DMS114 treated with DMSO at 0.1 percent for 48 hours (cell line): Measurements from ENCODE around the gene IGFBP5.

ENCODE experiments used
- DNase-seq: peaks from one replicate; lab custom pipeline; 2025; ENCODE audit not compliant: unreplicated experiment; lab: John Stamatoyannopoulos, UW

The IGFBP5 gene, protein sequence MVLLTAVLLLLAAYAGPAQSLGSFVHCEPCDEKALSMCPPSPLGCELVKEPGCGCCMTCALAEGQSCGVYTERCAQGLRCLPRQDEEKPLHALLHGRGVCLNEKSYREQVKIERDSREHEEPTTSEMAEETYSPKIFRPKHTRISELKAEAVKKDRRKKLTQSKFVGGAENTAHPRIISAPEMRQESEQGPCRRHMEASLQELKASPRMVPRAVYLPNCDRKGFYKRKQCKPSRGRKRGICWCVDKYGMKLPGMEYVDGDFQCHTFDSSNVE

DNA sequence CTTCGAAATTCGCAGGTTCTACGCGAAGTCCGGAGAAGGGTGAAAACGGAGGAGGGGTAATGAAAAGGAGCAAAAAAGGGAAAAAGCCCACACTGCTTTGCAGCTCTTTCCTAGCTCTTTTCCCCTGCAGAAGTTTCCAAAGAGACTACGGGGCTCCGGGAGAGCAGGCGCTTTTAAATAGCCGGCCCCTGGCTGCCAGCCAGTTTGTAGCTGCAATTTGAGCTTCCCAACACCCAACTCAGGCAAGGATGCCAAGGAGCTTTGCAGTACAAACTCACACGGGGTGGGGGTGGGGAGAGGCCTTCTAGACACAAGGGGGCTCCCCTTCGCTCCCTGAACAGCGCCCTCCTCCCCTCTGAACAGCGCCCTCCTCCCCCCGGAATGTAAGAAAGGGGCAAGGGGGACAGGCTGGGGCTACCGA is at the start of gene IGFBP5:
TSS of gene IGFBP5 (minus strand) at position 149 of the 421 bp plus-strand sequence. CDS start 774 bp downstream, outside the sequence.
- no peak for DNase-seq

DNA sequence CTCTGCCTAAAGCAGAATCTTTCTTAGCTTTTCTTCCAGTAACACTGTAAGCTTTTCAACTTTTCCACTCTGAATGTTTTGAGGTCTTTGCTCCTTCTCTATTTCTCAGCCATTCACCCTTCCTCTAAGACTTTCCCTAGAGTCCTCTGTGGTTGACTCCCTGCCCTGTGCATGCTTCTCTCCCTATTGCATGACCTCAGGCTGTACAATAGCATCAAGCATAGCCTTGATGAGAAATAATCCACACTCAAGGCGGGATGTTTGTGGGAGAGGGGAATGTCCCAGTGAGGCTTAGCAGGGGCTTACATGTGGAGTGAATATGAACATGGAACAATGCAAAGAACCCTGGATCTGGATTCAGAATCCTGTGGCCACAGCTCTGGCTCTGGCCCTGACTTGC is 48.4 kb upstream of the IGFBP5 start:
- no peak for DNase-seq

DNA sequence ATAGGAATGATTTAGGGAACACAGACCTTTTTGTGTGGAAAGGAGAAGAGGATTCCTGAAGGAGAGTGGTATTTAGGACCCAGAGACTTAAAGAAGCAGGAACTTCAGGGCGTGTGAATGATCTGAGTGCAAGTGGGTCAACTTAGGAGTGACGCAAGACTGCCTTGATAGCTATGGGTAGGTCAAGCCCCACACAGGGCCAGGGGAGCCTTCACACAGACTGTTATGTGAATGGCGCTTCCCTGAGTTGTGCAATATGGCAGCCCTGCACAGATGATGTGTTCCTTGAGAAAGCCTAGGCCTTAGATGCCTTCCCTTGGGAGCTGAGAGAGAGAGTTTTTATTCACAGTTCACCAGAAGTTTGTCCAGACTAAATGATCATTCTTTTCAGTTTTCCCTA is 47.1 kb upstream of the IGFBP5 start:
- no peak for DNase-seq

DNA sequence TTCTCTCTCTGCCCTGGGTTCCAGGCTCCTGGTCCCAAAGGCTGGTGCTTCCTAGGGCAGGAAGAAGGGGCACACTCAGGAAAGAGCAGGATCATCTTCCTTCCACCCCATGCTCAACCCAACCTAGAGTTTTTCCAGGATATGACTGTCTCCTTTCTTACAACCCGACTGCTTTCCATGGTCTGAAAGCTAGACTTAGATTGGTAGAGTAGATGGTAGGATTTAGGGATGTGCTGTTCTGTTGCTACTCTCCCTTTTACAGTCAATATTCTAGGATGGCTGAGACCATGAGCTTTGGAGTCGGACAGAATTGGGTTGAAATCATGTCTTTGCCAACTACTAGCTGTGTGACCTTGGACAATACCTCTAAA is 45.9 kb upstream of the IGFBP5 start:
- DNase-seq: no peak

DNA sequence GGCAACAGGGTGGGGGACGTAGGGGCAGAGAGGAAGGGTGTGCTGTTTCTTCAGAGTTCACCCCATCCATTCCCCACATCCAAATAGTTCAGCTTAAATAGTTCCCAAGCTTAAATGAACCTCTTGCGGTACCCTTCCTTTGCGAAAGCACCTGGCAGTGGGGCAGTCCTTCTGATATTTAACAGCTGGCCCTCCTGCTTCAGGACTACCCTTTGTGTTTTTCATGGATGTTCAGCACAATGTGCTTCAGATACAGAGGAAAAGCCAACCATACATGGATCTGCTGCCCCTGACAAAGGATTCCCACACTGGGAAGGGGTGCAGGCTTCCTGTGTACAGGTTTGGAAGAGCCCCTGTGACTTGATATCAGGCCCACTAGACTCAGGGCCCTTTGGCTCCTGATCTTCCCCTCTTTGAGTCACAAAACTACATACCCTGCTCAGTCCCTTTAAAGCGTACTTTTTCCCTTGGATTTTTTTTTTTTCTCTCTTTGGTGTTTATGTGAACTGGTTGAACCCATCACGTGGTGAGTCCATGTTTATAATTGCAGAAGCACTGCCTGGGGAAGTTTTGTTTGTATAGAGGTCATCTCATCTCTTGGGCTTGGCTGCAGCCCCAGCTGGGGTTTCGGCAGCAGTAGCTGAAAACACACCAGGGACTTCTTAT is 45.3 kb upstream of the IGFBP5 start:
- no peak for DNase-seq

DNA sequence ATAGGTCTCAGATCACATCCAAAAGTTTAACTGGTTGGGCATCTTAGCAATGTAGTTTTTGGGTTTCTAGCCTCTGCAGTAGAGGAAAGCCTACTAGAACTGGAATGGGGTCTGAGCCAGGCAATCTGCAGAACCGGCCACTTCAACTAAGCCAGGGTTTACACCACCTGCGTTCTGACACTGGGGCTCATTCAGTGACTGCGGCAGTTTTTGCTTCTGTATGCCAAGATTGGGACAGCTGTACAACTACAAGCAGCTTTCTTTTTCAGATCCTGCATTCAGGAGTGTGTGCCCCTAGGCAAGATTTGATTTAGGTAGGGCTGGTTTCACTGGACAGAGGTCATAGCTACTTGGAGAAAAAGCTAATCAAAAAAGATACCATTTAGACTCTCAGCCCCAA is 43.7 kb upstream of the IGFBP5 start:
- no peak for DNase-seq

DNA sequence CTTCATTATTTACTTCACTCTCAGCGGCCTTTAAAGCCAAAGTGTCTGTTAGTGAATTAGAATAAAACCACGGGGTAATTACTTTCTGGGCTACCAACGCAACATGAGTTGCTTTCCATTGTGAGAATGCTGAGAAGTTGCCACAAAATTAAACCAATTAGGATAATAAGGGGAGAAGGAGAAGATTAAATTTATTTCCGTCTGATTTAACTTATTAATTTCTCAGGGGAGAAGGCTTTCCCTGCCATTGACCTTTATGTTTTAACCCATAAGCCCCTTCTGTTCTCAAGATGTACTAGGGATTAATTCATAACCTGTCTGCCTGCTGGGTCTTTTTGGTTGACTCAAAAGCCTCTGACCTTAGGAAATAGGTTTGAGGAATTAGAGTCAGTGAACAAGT is 42.3 kb upstream of the IGFBP5 start:
- no peak for DNase-seq

DNA sequence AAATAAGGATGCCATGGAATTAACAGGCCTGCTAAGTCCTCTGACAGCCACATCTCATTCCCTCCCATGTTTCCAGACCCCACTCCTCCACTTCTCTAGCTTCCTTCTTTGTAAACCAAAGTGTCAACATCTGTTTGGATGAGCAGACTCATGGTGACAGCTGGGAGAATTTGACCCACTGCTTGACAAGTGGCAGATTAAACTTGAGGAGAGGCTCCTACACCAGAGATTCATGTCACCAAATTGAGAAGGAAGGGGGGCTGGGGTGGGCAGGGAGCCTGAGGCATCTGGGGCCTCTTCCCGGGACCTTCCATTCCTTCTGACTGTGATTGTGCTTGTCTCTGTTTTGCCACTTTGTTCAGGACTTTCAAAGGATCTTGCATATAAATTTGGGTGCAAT is 41.0 kb upstream of the IGFBP5 start:
- DNase-seq: no peak

DNA sequence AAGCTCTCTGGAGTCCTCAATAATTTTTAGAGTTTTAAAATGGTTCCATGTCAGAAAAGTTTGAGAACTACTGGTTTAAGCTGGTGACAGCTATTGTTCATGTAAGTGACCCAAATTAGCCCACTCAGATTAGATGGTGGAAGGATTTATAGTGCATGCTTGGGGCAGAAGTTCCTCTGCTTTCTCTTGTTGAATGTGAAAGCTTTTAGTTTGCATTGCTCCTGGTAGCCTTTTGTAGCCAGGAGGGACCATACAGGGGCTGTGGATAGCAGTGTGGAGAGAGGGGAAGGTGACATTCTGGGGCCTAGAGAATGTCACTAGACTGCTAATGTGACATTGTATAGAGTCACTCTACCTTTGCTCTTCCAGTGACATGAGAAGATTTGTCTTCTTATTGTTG is 40.3 kb upstream of the IGFBP5 start:
- DNase-seq: no peak

DNA sequence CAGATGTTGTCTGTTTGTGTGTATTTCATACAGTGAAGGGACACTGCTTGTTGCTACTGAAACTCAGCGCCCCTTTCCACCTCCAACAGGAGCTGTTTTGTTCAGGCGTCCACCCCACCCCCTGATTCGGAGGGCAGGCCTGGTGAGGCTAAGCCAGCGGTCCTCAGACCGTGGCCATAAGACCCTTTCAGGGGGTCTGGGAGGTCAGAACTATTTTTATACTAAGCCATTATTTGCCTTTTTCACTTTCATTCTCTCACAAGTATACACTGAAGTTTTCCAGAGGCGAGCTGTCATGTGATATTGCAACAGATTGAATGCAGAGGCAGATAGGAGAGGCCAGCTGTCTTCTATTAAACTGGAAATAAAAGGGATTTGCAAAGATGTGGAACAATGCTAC is 39.7 kb upstream of the IGFBP5 start:
- no peak for DNase-seq

DNA sequence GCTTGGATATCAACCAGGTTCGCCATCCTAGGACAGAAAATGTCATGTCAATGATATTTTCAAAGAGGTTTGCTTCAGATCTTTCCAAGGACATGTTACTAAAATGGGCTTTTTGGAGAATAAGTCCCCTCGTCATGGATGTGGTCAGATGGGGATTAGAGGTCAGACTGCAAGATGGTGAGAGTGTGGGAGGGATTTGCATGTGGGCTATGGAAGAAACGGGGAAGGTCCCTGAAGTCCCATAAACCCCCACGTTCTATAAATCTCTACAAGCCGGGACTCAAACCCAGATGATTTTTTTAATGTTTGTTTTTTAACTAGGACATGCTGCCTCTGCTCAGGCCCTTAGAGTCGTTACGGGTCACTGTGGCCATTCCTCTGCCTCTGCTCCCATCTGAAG is 37.7 kb upstream of the IGFBP5 start:
- no peak for DNase-seq

DNA sequence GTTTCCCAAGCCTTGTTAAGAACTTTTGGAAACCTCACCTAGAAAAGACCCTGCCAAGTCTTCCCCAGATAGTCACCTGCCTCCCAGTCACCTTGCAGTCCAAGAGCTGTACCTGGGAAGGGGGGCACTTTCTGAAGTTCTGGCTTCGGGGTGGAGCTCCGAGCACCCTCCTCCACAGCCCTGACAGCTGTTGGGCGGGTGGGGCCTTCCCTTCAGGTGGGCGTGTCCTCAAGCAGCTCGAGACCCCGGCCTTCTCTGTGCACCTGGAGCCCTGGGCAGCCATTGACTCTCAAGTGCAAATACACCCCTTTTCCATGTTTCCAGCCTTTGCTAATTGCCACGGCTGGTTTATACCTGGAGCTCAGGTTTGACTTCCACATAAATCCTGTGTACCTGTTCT is 37.0 kb upstream of the IGFBP5 start:
- no peak for DNase-seq

DNA sequence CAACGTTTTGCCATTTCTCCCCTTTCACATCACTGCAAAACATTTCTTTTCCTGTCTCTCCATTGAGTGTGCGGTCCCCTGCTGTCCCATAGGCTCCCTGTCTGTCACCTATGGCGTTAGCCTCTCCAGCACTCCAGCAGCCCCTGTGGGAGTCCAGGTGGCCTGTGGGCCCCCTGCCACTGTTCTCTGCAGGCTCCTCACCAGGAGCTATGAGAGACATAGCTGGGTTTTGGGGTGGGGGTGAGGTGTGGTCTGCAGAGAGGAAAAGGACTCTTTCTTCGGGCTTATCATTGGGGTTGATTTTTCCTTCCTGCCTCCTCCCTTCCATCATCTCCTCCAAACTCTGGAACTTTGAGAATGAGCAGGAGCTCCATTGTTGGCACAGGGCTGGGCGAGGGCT is 36.1 kb upstream of the IGFBP5 start:
- DNase-seq: no peak

DNA sequence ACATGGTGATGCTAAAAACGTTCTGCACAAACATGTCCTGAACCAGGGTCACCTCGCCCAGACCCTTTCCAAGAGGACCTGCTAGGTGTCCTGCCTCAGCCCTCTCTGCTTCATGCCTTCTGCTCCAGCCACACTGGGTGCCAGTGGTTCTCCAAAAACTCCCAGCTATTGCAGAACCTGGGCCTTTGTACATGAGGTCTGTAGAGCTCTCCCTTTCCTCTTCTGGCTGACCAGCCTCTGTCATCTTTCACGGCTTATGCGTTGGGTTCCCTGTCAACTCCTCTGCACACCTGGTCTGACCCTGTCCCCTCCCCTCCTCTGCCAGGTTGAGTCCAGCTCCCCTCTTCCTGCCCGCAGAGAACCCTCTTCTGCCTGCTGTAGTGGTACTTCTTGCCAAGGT is 35.5 kb upstream of the IGFBP5 start:
- no peak for DNase-seq

DNA sequence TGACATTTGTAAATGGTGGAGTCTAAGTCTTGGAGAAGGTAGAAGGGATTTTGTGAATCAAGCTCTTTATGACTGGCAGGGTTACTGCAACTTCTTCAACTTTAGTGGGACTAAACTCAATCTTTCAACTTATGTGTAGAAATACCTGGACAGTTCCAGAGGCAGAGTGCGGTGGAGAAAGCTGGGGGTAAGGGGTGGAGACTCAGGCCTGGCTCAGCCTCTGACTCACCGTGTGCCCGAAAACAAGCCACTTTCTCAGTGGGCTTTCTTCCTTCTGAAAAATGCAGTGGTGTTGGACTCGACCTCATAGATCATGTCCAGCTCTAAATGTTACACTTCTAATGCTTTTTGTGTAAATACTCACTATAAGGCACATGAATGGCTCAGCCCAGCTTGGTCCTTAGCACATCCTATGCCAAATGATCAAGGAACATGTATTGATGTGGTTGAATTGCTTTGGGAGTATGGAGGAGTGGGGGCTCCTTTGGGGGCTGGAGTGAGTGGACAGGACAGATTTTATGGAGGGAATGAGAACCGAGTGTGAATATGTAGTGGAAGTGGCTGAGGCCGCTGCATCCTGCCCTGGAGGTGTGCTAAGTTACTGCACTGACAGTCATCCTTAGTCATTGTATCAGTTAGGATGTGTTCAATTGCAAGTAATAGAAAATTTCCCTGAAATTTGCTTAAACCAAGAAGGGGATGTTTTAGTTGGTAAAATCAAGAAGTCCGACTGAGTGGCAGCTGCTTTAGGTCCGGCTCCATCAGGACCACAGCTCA is 32.2 kb upstream of the IGFBP5 start:
- DNase-seq: no peak

DNA sequence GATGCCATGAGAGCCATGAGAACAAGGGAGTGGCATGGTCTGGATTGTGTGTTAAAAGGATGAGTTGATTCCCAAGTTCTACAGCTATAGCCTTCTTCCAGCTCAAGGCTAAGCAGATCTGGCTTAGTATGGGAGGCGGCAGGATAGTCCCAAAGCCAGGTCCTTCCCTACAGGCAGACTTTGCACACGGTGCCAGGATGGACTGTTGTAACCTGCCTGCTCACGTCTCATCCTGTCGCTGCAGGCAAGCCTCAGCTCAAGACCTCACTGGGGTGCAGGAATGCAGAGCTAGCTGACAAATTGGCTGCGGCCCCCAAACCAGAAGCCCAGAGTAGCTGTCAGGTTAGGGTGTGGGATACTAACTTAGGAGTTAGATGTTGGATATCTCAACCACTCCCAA is 28.8 kb upstream of the IGFBP5 start:
- no peak for DNase-seq

DNA sequence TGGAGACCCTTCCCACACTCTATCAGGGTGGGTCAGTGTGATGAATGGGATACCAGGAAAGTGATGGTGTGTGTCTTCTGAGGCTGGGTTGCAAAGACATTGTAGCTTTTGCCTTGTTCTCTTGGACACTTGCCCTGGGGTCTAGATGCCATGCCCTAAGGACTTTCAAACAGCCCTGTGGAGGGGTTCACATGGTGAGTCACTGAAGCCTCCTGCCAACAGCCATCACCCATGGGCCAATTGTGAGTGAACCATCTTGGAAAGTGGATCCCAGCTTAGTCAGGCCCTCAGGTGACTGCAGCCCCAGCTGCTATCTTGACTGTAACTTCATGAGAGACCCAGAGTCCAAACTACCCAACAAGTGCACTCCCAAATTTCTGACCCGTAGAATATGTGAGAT is 25.8 kb upstream of the IGFBP5 start:
- no peak for DNase-seq

DNA sequence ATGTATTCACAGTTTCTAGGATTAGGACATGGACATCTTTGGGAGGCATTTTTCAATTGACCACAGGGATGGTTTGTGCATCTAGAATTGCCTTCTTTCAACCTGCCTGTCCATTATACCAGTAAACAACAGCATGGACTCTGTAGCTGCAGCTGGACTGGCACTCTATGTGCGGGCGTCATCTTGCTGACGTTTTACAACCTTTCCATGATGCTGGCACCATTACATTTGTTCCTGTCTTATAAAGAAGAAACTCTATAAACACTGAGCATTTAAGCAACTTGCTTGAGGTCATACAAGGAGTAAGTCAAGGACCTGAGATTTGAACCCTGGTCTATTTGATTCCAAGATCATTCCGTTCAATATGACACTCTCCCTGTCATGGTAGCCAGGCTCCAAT is 25.4 kb upstream of the IGFBP5 start:
- no peak for DNase-seq

DNA sequence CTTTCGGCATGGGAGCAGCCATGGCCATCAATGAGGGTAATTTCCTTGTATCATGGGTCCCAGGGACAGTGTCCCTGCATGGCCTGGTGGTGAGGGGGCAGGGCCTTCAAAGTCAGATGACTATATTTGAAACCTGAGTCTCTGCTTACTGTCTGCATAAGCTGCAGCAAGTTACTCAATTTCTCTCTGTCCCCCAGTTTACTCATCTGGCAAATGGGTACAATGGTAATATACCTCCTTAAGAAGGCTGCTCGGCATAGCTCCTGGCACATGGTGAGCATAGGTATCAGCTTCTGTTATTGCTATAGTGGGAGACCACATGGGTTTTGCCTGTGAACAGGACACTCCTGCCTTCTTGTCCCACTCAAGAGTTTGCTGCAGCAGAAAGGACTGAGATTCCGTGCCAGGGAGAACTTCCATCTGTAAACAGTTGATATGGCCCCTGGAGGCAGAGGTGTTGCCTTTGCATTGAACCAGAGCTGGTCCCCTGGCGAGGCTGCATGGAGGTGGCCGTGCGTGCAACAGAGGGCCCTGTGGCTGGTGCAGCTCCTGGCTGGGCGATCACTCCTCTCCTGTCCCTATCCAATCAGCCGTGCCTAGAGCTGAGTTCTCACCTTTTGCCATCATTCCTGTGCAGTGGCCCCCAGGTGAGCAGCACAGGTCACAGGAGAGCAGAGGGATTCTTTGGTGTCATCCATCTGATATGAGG is 22.7 kb upstream of the IGFBP5 start:
- DNase-seq: no peak

DNA sequence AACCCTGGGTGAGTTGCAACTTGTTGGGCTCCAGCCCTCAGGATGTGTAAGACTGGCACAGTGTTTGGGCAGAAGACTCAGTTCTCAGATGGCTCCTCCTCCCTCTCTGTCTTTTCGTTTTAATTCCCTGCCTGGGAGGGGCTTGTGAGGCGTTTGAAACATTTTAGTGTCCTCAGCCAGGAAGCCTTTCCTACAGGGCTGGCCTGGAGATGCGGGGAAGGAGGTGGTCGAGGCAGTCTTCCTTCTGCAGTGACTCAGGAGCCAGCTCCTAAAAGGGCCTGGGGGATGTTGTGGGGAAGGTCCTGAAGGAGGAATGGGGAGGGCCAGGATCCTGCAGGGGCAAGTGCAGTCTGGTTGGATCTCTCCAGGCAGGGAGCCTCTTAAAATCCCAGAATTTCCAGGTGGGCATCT is 22.1 kb upstream of the IGFBP5 start:
- DNase-seq: no peak

DNA sequence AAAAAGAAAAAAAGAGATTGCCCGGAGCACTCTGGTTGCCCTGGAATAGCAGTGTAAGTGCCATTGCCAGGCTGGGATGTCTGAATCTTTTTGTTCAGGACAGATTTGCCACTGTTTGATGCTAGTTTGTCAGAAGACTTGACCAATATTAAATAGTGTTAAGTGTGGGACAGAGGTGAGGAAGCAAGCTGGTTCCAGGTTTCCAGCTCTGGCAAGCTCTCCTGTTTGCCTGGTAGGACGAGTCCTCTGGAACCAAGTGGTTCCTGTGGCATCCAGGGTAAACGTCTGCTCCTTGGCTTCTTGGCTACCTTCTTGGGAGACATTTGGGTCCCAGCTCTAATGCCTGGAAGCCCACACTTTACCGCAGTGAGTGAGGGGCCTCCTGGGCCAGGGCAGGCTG is 20.8 kb upstream of the IGFBP5 start:
- no peak for DNase-seq
